Liver (tissue), 9 donors: Measurements from ENCODE around the gene ZFYVE27. TPM values are rescaled to one million over a fixed set of nuclear protein-coding genes. Genes with fewer than 3 reads are reported as not detected.

Source experiments
- DNase-seq: peaks from one replicate; pipeline ENCODE4 v3.0.0-alpha.2; 2017; ENCODE audit warnings: low spot score
- H3K27ac ChIP-seq, 2 donors: one replicate each; pipeline ENCODE4 v1.7.0; 2013; ENCODE audit warnings: inconsistent platforms in 2 of 2, low read length in 2 of 2, control low read depth in 1 of 2, low read depth in 1 of 2, mild to moderate bottlenecking in 1 of 2
- H3K27me3 ChIP-seq, 4 donors: one replicate each; pipeline versions ENCODE4 v1.6.1 to v1.7.0; 2013; ENCODE audit warnings: low read length in 3 of 4, inconsistent platforms in 1 of 4, mild to moderate bottlenecking in 1 of 4, moderate library complexity in 1 of 4; ENCODE audit not compliant: control insufficient read depth in 4 of 4, insufficient read depth in 4 of 4
- H3K36me3 ChIP-seq, 4 donors: one replicate each; pipeline versions ENCODE4 v1.6.1 to v1.7.0; 2013; ENCODE audit warnings: low read length in 3 of 4, mild to moderate bottlenecking in 3 of 4, low read depth in 1 of 4, moderate library complexity in 1 of 4; ENCODE audit not compliant: control insufficient read depth in 4 of 4, insufficient read depth in 3 of 4
- H3K4me1 ChIP-seq, 4 donors: one replicate each; pipeline versions ENCODE4 v1.6.1 to v1.7.0; 2013; ENCODE audit warnings: low read length in 3 of 4, mild to moderate bottlenecking in 3 of 4, moderate library complexity in 1 of 4; ENCODE audit not compliant: control insufficient read depth in 4 of 4, insufficient read depth in 4 of 4
- H3K4me3 ChIP-seq, 3 donors: one replicate each; pipeline versions ENCODE4 v1.6.1 to v1.7.0; 2013; ENCODE audit warnings: low read length in 3 of 3, control low read depth in 1 of 3, low read depth in 1 of 3, mild to moderate bottlenecking in 1 of 3
- H3K9ac ChIP-seq, 2 donors: one replicate each; pipeline ENCODE4 v1.7.0; 2013; ENCODE audit warnings: low read length in 2 of 2, mild to moderate bottlenecking in 2 of 2, moderate library complexity in 2 of 2, control low read depth in 1 of 2, low read depth in 1 of 2
- H3K9me3 ChIP-seq, 4 donors: one replicate each; pipeline versions ENCODE4 v1.6.1 to v1.7.0; 2013; ENCODE audit warnings: low read length in 3 of 4; ENCODE audit not compliant: control insufficient read depth in 4 of 4
- ATF3 ChIP-seq: IDR thresholded peaks from 2 replicates; pipeline ENCODE4 v1.6.1; 2016; ENCODE audit warnings: antibody characterized with exemption
- CTCF ChIP-seq: fragments of 150-350 bp; IDR thresholded peaks from 2 replicates; pipeline ENCODE4 v1.5.1; 2017; ENCODE audit warnings: improper control_type of control experiment, low read depth, low read length; ENCODE audit not compliant: missing input control
- EGR1 ChIP-seq, 2 donors: IDR thresholded peaks; 2 replicates each; pipeline ENCODE4 v1.6.1; 2016 to 2018; ENCODE audit warnings: antibody characterized with exemption in 2 of 2, low read depth in 2 of 2
- FOXA1 ChIP-seq: IDR thresholded peaks from 2 replicates; pipeline ENCODE4 v1.6.1; 2016; ENCODE audit warnings: antibody characterized with exemption
- FOXA2 ChIP-seq: IDR thresholded peaks from 2 replicates; pipeline ENCODE4 v1.6.1; 2016; ENCODE audit warnings: antibody characterized with exemption
- GABPA ChIP-seq, 2 donors: IDR thresholded peaks in 1 of 2; conservative IDR thresholded peaks in 1 of 2; 2 replicates each; pipeline ENCODE4 v1.6.1; 2016; ENCODE audit warnings: antibody characterized with exemption in 2 of 2, mild to moderate bottlenecking in 1 of 2, moderate library complexity in 1 of 2
- HNF4A ChIP-seq, 2 donors: conservative IDR thresholded peaks; 2 replicates each; pipeline ENCODE4 v1.6.1; 2016; ENCODE audit warnings: antibody characterized with exemption in 2 of 2, mild to moderate bottlenecking in 2 of 2
- HNF4G ChIP-seq: IDR thresholded peaks from 2 replicates; pipeline ENCODE4 v1.6.1; 2016; ENCODE audit warnings: antibody characterized with exemption
- JUND ChIP-seq, 2 donors: IDR thresholded peaks; 2 replicates each; pipeline ENCODE4 v1.6.1; 2016; ENCODE audit warnings: antibody characterized with exemption in 2 of 2
- MAX ChIP-seq: IDR thresholded peaks from 2 replicates; pipeline ENCODE4 v1.6.1; 2016; ENCODE audit warnings: antibody characterized with exemption
- NR2F2 ChIP-seq: IDR thresholded peaks from 2 replicates; pipeline ENCODE4 v1.6.1; 2016; ENCODE audit warnings: antibody characterized with exemption
- RAD21 ChIP-seq, 2 donors: IDR thresholded peaks; 2 replicates each; pipeline ENCODE4 v1.6.1; 2016; ENCODE audit warnings: antibody characterized with exemption in 2 of 2, mild to moderate bottlenecking in 2 of 2
- SP1 ChIP-seq: IDR thresholded peaks from 2 replicates; pipeline ENCODE4 v1.6.1; 2018; ENCODE audit warnings: antibody characterized with exemption, mild to moderate bottlenecking
- TAF1 ChIP-seq: conservative IDR thresholded peaks from 2 replicates; pipeline ENCODE4 v1.6.1; 2016; ENCODE audit warnings: antibody characterized with exemption, mild to moderate bottlenecking
- YY1 ChIP-seq: IDR thresholded peaks from 2 replicates; pipeline ENCODE4 v1.6.1; 2016; ENCODE audit warnings: antibody characterized with exemption, mild to moderate bottlenecking
- ZBTB33 ChIP-seq: IDR thresholded peaks from 2 replicates; pipeline ENCODE4 v1.6.1; 2016; ENCODE audit warnings: antibody characterized with exemption
- WGBS: extraction: QIAGEN DNeasy Blood & Tissue Kit; methylation state at CpG from one replicate; pipeline ENCODE4 v1.1.7; 2013; 5-methylcytosine and 5-hydroxymethylcytosine counted together
- polyA plus RNA-seq, 2 donors: library from polyadenylated mRNA; stranded (reverse) in 1 of 2; unstranded in 1 of 2; fragments of 200-250 nt in 1 of 2; fragments of >200 nt in 1 of 2; fragmentation: Nextera tagmentation in 1 of 2; extraction: Ambion mirVana in 1 of 2; gene quantifications; one replicate each; pipeline versions ENCODE4 v1.2.1 to v1.2.3, GENCODE V29; 2013 to 2015
- total RNA-seq, 2 donors: library from RNA; depleted of rRNA; stranded (reverse); fragments of >200 nt; gene quantifications; one replicate each; pipeline ENCODE4 v1.2.3, GENCODE V29; 2014
- donor health status: healthy.
- donor health status: healthy.
- donor health status: healthy.
- donor health status: healthy.
- donor health status: healthy.

The ZFYVE27 gene
- total and polyA plus RNA-seq, 4 donors = 10.2 to 25.9 (median 13.1) TPM

- TF ChIP-seq ZBTB33 (no peak), GABPA (IDR thresholded peaks at IDR 0.05 in 1 of 2, conservative IDR thresholded peaks at IDR 0.05 in 1 of 2) (no peak)
Observed at GRCh38 chr10:97765201-97765600, 28.3 kb downstream of the ZFYVE27 start (continued).

GRCh38 chr10:97766106-97766810 is 29.3 kb downstream of the ZFYVE27 start:
- no peak overlapping the region for H3K4me3 ChIP-seq
- peaks cover 0 to 1% (median under 1%) of the 10 kb centered on the region in 4 donors for H3K4me1 ChIP-seq
- TF ChIP-seq ATF3 (no peak), MAX (no peak), YY1 (no peak), RAD21 (IDR thresholded peaks at IDR 0.05) (no peak), CTCF (no peak), SP1 (no peak), NR2F2 (no peak), HNF4G (no peak), FOXA1 (no peak), TAF1 (no peak), JUND (IDR thresholded peaks at IDR 0.05) (no peak), HNF4A (conservative IDR thresholded peaks at IDR 0.05) (no peak), GABPA (IDR thresholded peaks at IDR 0.05 in 1 of 2, conservative IDR thresholded peaks at IDR 0.05 in 1 of 2) (no peak), EGR1 (IDR thresholded peaks at IDR 0.05; ENCODE audit: low read depth in 2 of 2) (no peak), ZBTB33 (no peak), FOXA2 (no peak)
- WGBS = 90% methylated on average over 13 of the region's 13 CpGs
- peaks cover 0 to 5% (median 2%) of the 10 kb centered on the region in 4 donors for H3K27me3 ChIP-seq
- no peak overlapping the region for H3K9ac ChIP-seq
- H3K9me3 ChIP-seq = no peaks in the 10 kb centered on the region
- no peak overlapping the region for H3K27ac ChIP-seq
- no peak for DNase-seq
- peaks cover 0 to 8% (median 1%) of the 10 kb centered on the region in 4 donors for H3K36me3 ChIP-seq
